T-helper 1 cell treated with Interleukin-12 subunit alpha and Interleukin-12 subunit beta and Interleukin-4 antibody, amounts not matched to agents 30 ng/mL and 1 ng/mL, for 36 hours (primary cell): ENCODE measurements around the gene PCMT1. TPM values are rescaled to one million over a fixed set of nuclear protein-coding genes. Genes with fewer than 3 reads are reported as not detected.
"Not testable (repeated sequence)": the region's sequence is repeated elsewhere in the genome, so short reads cannot be mapped to it uniquely, and the experiment has no call there.

Source experiments
- intact Hi-C: fragments of 100-400 bp; cut with micrococcal nuclease; formaldehyde crosslinking; loops from one replicate; pipeline ENCODE4 v1.15.1; 2024
- total RNA-seq: library from RNA; stranded (reverse); gene quantifications from 2 replicates; pipeline ENCODE4 v1.2.3, GENCODE V29; 2022

The PCMT1 gene
- total RNA-seq, 1 donor from 2014 or later = 85.9 TPM

- intact Hi-C loops = loop anchor here (1.0 kb wide), 1 partner anchor 12 kb away; the partner anchor contains the start of gene LRP11
Observed at GRCh38 chr6:149852180-149852579, 102.6 kb downstream of the PCMT1 start.

- intact Hi-C loops = loop anchor here (1.0 kb wide), 1 partner anchor 11 kb away; the partner anchor contains the start of gene LRP11
Observed at GRCh38 chr6:149852881-149853280, 103.3 kb downstream of the PCMT1 start.

DNA sequence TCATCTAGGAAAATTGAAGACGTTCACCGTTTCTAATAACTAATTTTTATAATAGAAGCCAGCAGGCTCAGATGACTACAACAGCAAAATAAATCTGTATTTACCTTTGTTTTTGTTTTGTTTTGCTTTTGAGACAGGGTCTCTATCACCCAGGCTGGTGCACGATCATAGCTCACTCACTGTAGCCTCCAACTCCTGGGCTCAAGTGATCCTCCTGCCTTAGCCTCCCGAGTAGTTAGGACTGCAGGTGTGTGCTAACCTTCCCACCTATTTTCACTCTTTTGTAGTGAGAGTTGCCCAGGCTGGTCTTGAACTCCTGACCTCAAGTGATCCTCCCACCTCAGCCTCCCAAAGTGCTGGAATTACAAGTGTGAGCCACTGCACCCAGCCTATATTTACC lies 104.5 kb downstream of the PCMT1 start:
- intact Hi-C loops = not testable (repeated sequence)

DNA sequence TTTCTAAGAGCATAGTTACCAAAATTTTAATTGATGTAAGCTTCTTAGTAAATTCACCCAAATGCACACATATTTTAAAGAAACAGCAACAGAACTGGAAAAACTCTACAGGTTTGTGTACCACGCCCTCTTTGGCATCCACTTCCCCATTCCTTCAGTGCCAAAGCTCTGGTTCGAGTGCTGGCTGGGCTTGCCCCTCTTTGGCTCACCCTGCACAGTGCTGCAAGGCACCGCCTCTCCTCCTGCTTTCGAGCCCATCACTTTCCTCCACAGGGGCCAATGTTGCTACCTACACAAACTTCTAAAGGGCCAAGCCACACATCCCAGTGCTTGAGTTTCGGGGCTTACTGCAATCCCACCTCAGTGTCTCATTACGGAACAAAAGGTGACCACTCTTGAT lies 105.0 kb downstream of the PCMT1 start:
- intact Hi-C loops = no loop called here

DNA sequence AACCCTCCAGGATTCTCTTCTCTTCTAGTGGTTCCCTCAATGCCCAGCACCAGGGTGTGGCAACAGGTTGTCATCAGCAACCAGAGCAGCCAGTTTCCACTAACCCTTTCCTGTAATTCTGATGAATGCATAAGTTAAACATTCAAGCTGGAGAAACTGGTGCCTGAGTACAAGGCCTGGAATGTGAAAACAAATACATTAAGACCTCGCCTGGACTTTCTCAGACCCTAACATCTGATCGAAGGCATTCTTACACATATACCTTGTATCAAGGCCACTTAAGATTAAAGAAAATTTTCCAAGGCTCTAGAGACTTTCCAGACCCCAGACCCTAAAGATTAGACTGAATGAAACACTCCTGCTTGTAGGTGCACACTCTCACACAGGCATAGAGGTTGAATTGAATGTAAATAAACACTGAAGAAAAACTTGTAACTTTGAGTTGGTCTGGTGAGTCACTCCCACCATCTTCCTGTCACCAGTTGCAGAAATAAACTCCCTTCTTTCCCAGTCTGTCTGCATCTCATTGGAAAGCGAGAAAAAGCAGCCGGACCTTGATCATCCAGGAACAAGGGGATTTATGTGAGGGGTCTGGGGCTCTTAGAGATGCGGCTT lies 105.6 kb downstream of the PCMT1 start:
- intact Hi-C loops = no loop called here

DNA sequence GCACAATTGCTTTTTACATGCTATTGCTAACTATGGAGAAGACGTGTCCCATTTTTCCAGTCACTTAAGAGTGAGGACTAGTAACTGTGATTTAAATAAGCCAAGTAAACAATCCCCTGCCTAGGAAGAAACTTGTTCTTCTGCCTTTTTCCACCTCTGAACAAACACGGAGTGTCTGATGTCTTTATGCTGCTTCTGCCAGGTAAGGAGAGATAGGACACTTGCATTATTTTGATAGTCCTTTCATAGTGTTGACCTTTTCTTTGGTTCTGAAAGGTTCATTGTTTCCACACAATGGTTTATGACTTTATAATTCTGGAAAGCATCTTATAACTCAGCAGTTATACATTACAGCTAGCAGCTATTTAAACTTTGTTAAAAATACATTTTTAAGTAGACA lies 106.2 kb downstream of the PCMT1 start:
- intact Hi-C loops = no loop called here

- intact Hi-C loops = no loop called here
Observed at GRCh38 chr6:149856256-149856994, 106.9 kb downstream of the PCMT1 start.

- intact Hi-C loops = no loop called here
Observed at GRCh38 chr6:149857541-149857940, 108.0 kb downstream of the PCMT1 start.

GRCh38 chr6:149859368-149859767 lies 109.8 kb downstream of the PCMT1 start:
- intact Hi-C loops = no loop called here

DNA sequence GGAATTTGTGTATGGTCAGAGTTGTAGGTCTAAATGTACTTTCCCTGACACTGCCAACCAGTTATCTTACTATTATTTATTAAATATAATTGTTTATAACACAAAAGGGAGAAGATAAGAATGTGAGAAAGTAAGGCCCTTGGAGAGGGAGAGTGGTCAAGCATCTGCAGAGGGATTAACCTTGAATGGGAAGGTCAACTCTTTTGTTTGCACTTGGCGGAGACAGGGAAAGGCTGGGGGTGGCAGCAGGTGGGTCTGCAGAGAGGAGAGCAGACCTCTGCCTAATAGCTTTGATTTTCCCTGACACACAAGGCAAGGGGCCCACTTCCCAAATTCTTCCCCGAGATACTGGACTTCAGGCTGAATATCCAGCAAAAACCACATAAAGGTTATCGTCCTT lies 110.4 kb downstream of the PCMT1 start:
- intact Hi-C loops = loop anchor here (5.0 kb wide), 2 partner anchors 213 to 1532 kb away; partner anchors contain the start of genes KATNA1 and ZBTB2

GRCh38 chr6:149860513-149860833 lies 110.9 kb downstream of the PCMT1 start:
- intact Hi-C loops = loop anchor here (5.0 kb wide), 2 partner anchors 213 to 1532 kb away; partner anchors contain the start of genes KATNA1 and ZBTB2

Other genes with a start within 250 kb of the PCMT1 start
- 19.8 and 21.2 TPM in 2 replicates for gene PPIL4, start 203.7 kb upstream of the PCMT1 start, total RNA-seq
- 17.3 and 18.0 TPM in 2 replicates for gene GINM1, start 183.4 kb upstream of the PCMT1 start, total RNA-seq
- 22.2 and 22.4 TPM in 2 replicates for gene KATNA1, start 101.0 kb upstream of the PCMT1 start, total RNA-seq
- 41.6 and 43.5 TPM in 2 replicates for gene LATS1, start 31.6 kb upstream of the PCMT1 start, total RNA-seq
- gene NUP43, start 3.2 kb upstream of the PCMT1 start, total RNA-seq = 68.3 and 70.4 TPM in 2 replicates
- 2.8 and 2.9 TPM in 2 replicates for gene LRP11, start 114.6 kb downstream of the PCMT1 start, total RNA-seq
- gene RAET1E, start 148.4 kb downstream of the PCMT1 start, total RNA-seq = not detected in 2 replicates
- not detected in 2 replicates for gene RAET1G, start 173.4 kb downstream of the PCMT1 start, total RNA-seq
- 1.8 and 2.9 TPM in 2 replicates for gene ULBP2, start 192.3 kb downstream of the PCMT1 start, total RNA-seq
- 2.0 and 2.2 TPM in 2 replicates for gene ULBP1, start 214.2 kb downstream of the PCMT1 start, total RNA-seq